ENCODE measurements around the gene GPR162. TPM values are rescaled to one million over a fixed set of nuclear protein-coding genes. Genes with fewer than 3 reads are reported as not detected.

Gene GPR162
- total RNA-seq, 1 experiment from 2014 or later, result 6.1 TPM

DNA sequence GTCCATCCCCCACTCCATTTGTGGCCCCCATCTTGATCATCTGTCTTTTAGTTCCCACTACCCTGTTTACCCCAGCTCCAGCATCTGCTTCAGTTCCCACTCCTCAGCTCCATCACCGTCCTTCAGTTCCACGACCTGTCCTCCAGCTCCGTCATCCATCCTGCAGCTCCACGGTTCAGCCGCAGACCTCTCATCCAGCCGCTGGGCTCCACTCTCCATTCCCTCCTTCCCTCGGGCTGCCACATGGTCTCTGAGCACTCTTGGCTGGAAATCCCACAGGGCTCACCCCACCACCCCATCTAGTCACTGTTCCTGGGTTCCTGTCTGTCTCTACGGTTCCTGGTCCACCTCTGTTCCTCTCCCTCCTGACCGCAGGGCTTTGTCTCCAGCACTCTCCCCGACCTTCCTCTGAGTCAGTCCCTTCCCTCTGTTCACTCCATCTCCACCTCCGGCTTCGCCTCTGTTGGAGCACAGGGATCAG, 3.3 kb downstream of the GPR162 start:
- peak overlapping the region; percentile 81 for H3K4me2 ChIP-seq (ENCODE audit: insufficient read depth, insufficient read length, low read length)
- no peak overlapping the region for H4K5ac ChIP-seq (ENCODE audit: insufficient read length, low read depth, low read length)
- H2BK20ac ChIP-seq (ENCODE audit: low read depth, low read length, poor library complexity, severe bottlenecking), result no peak overlapping the region
- H2AFZ ChIP-seq (ENCODE audit: low read length), result no peak overlapping the region
- peak overlapping the region; percentile 54 to 62; a peak in 4 of 5 replicates for H3K4me3 Mint-ChIP-seq
- H3K18ac ChIP-seq (ENCODE audit: insufficient read length, low read depth, low read length), result no peak overlapping the region
- peaks cover 6% of the 10 kb centered on the region for H4K20me1 ChIP-seq (ENCODE audit: control insufficient read depth, insufficient read depth, insufficient read length)
- H3K9ac ChIP-seq (ENCODE audit: extremely low read depth, insufficient read length, low read length), result no peak overlapping the region
- TF ChIP-seq, protein P1, sequence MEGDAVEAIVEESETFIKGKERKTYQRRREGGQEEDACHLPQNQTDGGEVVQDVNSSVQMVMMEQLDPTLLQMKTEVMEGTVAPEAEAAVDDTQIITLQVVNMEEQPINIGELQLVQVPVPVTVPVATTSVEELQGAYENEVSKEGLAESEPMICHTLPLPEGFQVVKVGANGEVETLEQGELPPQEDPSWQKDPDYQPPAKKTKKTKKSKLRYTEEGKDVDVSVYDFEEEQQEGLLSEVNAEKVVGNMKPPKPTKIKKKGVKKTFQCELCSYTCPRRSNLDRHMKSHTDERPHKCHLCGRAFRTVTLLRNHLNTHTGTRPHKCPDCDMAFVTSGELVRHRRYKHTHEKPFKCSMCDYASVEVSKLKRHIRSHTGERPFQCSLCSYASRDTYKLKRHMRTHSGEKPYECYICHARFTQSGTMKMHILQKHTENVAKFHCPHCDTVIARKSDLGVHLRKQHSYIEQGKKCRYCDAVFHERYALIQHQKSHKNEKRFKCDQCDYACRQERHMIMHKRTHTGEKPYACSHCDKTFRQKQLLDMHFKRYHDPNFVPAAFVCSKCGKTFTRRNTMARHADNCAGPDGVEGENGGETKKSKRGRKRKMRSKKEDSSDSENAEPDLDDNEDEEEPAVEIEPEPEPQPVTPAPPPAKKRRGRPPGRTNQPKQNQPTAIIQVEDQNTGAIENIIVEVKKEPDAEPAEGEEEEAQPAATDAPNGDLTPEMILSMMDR (conservative IDR thresholded peaks at IDR 0.05), result no peak
- peak; percentile 61 for DNase-seq
- no peaks in the 10 kb centered on the region for H3K9me3 ChIP-seq (ENCODE audit: control insufficient read depth, low read depth, low read length)
- no peak overlapping the region for H3K27ac ChIP-seq (ENCODE audit: insufficient read length, low read depth, low read length)
- H3K79me1 ChIP-seq (ENCODE audit: insufficient read depth, low read depth, low read length, poor library complexity, severe bottlenecking), result no peaks in the 10 kb centered on the region
- no peak overlapping the region for H4K91ac ChIP-seq (ENCODE audit: insufficient read length, low read depth, low read length)
- H2BK5ac ChIP-seq (ENCODE audit: insufficient read length, low read length), result no peak overlapping the region
- H3K4ac ChIP-seq (ENCODE audit: low read depth, low read length), result no peak overlapping the region
- peaks cover 22% of the 10 kb centered on the region for H3K23me2 ChIP-seq (ENCODE audit: insufficient read length, low read depth, low read length, poor library complexity, severe bottlenecking)
- peaks cover 1% of the 10 kb centered on the region; the same call in 1 of the 2 replicates for H3K79me2 ChIP-seq (ENCODE audit: insufficient read depth, low read length)
- peaks cover under 1% of the 10 kb centered on the region; the same call in 1 of the 2 replicates for H3K27me3 ChIP-seq (ENCODE audit: insufficient read depth, low read length)
- no peak overlapping the region for H2BK15ac ChIP-seq (ENCODE audit: low read depth, low read length)
- no peak overlapping the region for H2BK12ac ChIP-seq (ENCODE audit: insufficient read length, low read depth, low read length)
- peak overlapping the region in 1 of 3 experiments; percentile 28; a peak in 1 of 7 replicates for H3K27ac Mint-ChIP-seq
- H3K14ac ChIP-seq (ENCODE audit: insufficient read depth, low read length), result no peak overlapping the region
- no CpG with 5 or more reads among the region's 12 CpGs for WGBS (ENCODE audit: extremely low coverage, insufficient read length, low lambda C conversion rate)
- H3T11ph ChIP-seq (ENCODE audit: low read length), result no peak overlapping the region
- no peak overlapping the region for H2BK120ac ChIP-seq (ENCODE audit: low read depth, low read length, poor library complexity, severe bottlenecking)
- no peaks in the 10 kb centered on the region for H3K9me3 Mint-ChIP-seq
- H2AK5ac ChIP-seq (ENCODE audit: insufficient read length, low read length), result no peak overlapping the region
- peaks cover 3% of the 10 kb centered on the region; the same call in 1 of the 2 replicates for H3K4me1 ChIP-seq (ENCODE audit: insufficient read depth, low read length)
- no peak overlapping the region for H3K23ac ChIP-seq (ENCODE audit: insufficient read length, low read depth, low read length)
- peaks cover 54 to 66% of the 10 kb centered on the region in 2 experiments for H3K4me1 Mint-ChIP-seq
- H4K8ac ChIP-seq (replicated peaks; ENCODE audit: insufficient read length, low read depth, low read length), result no peak overlapping the region
- peaks cover 10 to 15% (median 12%) of the 10 kb centered on the region in 3 experiments; a peak in 6 of 7 replicates for H3K36me3 Mint-ChIP-seq (ENCODE audit: insufficient read depth in 1 of 3, low read depth in 3 of 3)
- H3K27me3 Mint-ChIP-seq (ENCODE audit: low read depth), result peaks cover 47% of the 10 kb centered on the region
- H3K56ac ChIP-seq (ENCODE audit: insufficient read length, low read depth, low read length), result no peak overlapping the region
